HFFc6 (cell line): ENCODE measurements around the gene MYH8. TPM values are rescaled to one million over a fixed set of nuclear protein-coding genes. Genes with fewer than 3 reads are reported as not detected.

Experiments
- DNase-seq: peaks from one replicate; pipeline ENCODE4 v3.0.0-alpha.2; 2018
- H3K27ac Mint-ChIP-seq: 2 replicates; pipeline ENCODE4 v1.8.0; 2020; ENCODE audit warnings: mild to moderate bottlenecking, mixed read lengths
- H3K27me3 Mint-ChIP-seq: 2 replicates; pipeline ENCODE4 v1.8.0; 2021; ENCODE audit warnings: mild to moderate bottlenecking, moderate library complexity, mixed read lengths; ENCODE audit not compliant: insufficient read depth
- H3K36me3 Mint-ChIP-seq: 2 replicates; pipeline ENCODE4 v1.8.0; 2021; ENCODE audit warnings: low read depth, mixed read lengths
- H3K4me1 Mint-ChIP-seq: 2 replicates; pipeline ENCODE4 v1.8.0; 2020; ENCODE audit warnings: low read depth, mixed read lengths
- H3K4me3 Mint-ChIP-seq: 2 replicates; pipeline ENCODE4 v1.8.0; 2020; ENCODE audit warnings: mild to moderate bottlenecking, moderate library complexity, mixed read lengths
- H3K9me3 Mint-ChIP-seq: 2 replicates; pipeline ENCODE4 v1.8.0; 2020; ENCODE audit warnings: mild to moderate bottlenecking, mixed read lengths
- total RNA-seq, 6 experiments: library from RNA; stranded (reverse); fragmentation: NEBNext Ultra II Directional; extraction: Animal tissue kit (Norgen Biotek cat#: 25700); gene quantifications; 2 replicates in 1 of 6; 3 replicates in 5 of 6; pipeline ENCODE4 v1.2.3, GENCODE V29; 2021
- TF ChIP-seq, protein P1 (sequence below): fragments of 200-600 bp; sonication (generic); IDR thresholded peaks from 2 replicates; pipeline ENCODE4 v1.5.0; 2021; ENCODE audit warnings: antibody characterized with exemption, mild to moderate bottlenecking

Gene MYH8
- total RNA-seq, 6 experiments from 2014 or later, result not detected

DNA sequence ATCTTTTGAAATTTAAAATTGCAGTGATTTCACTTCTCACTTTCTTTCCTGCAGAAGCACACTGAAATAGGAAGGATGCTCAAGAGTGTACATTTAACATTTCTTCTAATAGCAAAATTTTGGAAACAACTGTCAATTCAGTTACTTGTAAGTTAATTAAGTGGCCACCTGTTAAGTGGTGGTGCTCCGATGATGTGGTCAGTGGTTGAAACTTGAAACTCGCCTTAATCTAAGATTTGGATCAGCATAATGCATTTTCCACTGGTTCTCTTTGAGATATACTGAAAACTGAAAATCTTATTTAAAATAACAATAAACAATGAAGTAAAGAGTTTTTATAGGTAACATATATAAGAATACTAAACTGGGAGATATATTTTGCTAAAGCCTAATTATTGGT is 7.0 kb upstream of the MYH8 start:
- DNase-seq, result no peak
- Mint-ChIP-seq H3K36me3 (no peaks in the 10 kb centered on the region), H3K27me3 (no peaks in the 10 kb centered on the region), H3K9me3 (peaks cover 3% of the 10 kb centered on the region; the same call in 1 of the 2 replicates), H3K4me1 (no peaks in the 10 kb centered on the region; the same call in 1 of the 2 replicates), H3K27ac (no peak overlapping the region), H3K4me3 (no peak overlapping the region)
- TF ChIP-seq, protein P1, sequence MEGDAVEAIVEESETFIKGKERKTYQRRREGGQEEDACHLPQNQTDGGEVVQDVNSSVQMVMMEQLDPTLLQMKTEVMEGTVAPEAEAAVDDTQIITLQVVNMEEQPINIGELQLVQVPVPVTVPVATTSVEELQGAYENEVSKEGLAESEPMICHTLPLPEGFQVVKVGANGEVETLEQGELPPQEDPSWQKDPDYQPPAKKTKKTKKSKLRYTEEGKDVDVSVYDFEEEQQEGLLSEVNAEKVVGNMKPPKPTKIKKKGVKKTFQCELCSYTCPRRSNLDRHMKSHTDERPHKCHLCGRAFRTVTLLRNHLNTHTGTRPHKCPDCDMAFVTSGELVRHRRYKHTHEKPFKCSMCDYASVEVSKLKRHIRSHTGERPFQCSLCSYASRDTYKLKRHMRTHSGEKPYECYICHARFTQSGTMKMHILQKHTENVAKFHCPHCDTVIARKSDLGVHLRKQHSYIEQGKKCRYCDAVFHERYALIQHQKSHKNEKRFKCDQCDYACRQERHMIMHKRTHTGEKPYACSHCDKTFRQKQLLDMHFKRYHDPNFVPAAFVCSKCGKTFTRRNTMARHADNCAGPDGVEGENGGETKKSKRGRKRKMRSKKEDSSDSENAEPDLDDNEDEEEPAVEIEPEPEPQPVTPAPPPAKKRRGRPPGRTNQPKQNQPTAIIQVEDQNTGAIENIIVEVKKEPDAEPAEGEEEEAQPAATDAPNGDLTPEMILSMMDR, result no peak

DNA sequence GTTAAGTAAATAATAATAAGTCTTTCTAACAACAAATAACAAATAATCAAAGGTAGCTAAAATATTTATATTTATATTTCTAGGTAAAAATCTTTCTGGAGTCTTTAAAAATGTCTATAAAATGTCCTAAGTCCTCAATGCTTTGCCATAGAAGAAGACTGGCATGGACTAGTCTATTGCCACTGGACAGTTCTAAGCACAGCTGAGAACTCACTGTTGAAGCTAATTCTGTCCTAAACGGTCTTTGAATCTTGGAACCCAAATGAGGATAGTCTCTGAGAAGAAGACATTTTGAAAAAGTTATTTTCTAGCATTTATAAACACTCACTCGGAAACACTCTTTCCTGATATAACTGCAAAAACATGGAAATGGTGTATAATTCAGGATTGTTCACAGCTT is 539 bp downstream of the MYH8 start:
- DNase-seq, result no peak
- TF ChIP-seq, protein P1, result no peak
- Mint-ChIP-seq H3K27ac (no peak overlapping the region), H3K4me1 (no peaks in the 10 kb centered on the region), H3K4me3 (no peak overlapping the region), H3K27me3 (no peaks in the 10 kb centered on the region), H3K36me3 (no peaks in the 10 kb centered on the region), H3K9me3 (no peaks in the 10 kb centered on the region; the same call in 1 of the 2 replicates)

DNA sequence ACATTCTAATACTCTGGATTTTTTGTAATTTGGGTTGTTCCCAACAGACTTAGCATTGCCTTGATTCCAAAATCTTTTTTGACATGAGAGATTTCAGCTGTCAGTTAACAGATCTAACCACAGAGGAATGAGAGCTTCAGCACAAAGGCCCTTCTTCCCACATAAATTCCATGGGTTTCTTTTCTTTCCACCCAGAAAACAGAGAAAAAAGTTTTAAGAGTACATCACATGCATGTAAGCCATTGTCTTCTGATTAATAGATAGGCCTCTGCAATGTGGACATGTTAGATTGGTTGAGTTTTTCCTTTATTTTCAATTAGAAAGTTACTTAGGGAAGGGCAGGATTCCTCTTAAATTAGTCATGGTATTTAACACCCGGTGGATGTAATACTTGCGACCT is 939 bp downstream of the MYH8 start:
- no peak for DNase-seq
- no peaks in the 10 kb centered on the region for H3K36me3 Mint-ChIP-seq
- H3K27me3 Mint-ChIP-seq, result no peaks in the 10 kb centered on the region; the same call in 1 of the 2 replicates
- H3K27ac Mint-ChIP-seq, result no peak overlapping the region
- H3K4me3 Mint-ChIP-seq, result no peak overlapping the region
- H3K9me3 Mint-ChIP-seq, result peaks cover 3% of the 10 kb centered on the region; the same call in 1 of the 2 replicates
- no peaks in the 10 kb centered on the region for H3K4me1 Mint-ChIP-seq
- TF ChIP-seq, protein P1, result no peak

DNA sequence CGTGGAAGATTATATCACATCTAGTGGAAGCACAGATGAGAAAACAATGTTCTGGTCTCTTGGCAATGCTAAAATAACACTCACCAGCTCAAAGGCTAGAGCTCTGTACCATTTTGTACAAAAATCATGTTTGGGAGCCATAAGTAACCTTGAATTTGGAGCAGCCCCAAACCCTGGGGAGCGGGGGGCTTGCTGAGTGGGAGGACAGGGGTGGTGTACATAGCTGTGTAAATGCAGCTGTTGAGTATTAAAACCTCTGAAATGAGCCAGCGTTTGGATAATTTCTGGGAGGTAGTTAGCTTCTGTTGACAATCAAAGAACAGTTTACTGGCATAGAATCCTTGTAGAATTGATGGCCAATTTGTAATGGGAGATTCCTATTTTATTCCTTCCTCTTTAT is 4.3 kb downstream of the MYH8 start:
- no peaks in the 10 kb centered on the region; the same call in 1 of the 2 replicates for H3K36me3 Mint-ChIP-seq
- no peak for DNase-seq
- TF ChIP-seq, protein P1, result no peak
- H3K9me3 Mint-ChIP-seq, result peaks cover 8% of the 10 kb centered on the region; the same call in 1 of the 2 replicates
- no peak overlapping the region for H3K27ac Mint-ChIP-seq
- H3K4me1 Mint-ChIP-seq, result no peaks in the 10 kb centered on the region
- no peak overlapping the region for H3K4me3 Mint-ChIP-seq
- no peaks in the 10 kb centered on the region; the same call in 1 of the 2 replicates for H3K27me3 Mint-ChIP-seq

DNA sequence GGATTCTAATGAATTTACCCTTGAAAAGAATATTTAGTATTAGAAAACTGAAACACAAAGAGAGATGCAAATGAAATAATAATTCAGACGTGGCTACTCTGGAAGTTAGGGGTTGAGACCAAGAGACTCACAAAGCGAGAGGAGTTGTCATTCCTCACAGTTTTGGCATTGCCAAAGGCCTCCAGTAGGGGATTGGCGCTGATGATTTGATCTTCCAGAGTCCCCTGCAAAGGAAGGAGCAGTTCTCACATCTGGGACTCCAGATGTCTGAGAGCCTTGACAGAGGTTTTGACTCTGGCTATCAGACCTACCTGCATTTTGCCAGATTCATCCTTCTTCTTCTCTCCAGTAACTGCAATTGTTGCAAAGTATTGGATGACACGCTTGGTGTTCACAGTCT is 6.6 kb downstream of the MYH8 start:
- no peaks in the 10 kb centered on the region; the same call in 1 of the 2 replicates for H3K27me3 Mint-ChIP-seq
- H3K4me1 Mint-ChIP-seq, result no peaks in the 10 kb centered on the region
- no peak overlapping the region for H3K27ac Mint-ChIP-seq
- TF ChIP-seq, protein P1, result no peak
- no peaks in the 10 kb centered on the region; the same call in 1 of the 2 replicates for H3K36me3 Mint-ChIP-seq
- no peak overlapping the region for H3K4me3 Mint-ChIP-seq
- DNase-seq, result no peak
- H3K9me3 Mint-ChIP-seq, result peaks cover 8% of the 10 kb centered on the region; the same call in 1 of the 2 replicates

DNA sequence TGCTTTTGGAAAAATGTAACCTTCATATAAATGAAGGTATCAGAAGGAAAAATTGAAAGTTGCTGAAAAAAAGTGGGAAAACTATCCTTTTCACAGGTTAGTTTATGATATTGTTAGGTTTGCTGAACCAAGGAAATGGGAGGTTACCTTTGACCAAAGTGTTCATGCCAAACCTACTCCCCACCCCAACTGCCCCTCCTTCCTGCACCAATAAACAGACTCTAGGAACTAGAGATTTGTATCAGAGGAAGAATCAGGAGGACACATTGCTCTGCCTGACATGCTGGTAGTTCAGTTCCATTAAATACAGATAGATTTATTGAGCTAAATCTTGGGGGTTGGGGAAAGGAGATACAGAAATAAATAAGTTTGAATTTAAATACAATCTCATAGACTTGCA is 18.2 kb downstream of the MYH8 start:
- no peak overlapping the region for H3K4me3 Mint-ChIP-seq
- H3K36me3 Mint-ChIP-seq, result no peaks in the 10 kb centered on the region
- peaks cover 9% of the 10 kb centered on the region for H3K9me3 Mint-ChIP-seq
- no peak overlapping the region for H3K27ac Mint-ChIP-seq
- peaks cover 17% of the 10 kb centered on the region; the same call in 1 of the 2 replicates for H3K27me3 Mint-ChIP-seq
- TF ChIP-seq, protein P1, result no peak
- no peak for DNase-seq
- H3K4me1 Mint-ChIP-seq, result no peaks in the 10 kb centered on the region
